ENCODE measurements around the gene ADAM33.

DNA sequence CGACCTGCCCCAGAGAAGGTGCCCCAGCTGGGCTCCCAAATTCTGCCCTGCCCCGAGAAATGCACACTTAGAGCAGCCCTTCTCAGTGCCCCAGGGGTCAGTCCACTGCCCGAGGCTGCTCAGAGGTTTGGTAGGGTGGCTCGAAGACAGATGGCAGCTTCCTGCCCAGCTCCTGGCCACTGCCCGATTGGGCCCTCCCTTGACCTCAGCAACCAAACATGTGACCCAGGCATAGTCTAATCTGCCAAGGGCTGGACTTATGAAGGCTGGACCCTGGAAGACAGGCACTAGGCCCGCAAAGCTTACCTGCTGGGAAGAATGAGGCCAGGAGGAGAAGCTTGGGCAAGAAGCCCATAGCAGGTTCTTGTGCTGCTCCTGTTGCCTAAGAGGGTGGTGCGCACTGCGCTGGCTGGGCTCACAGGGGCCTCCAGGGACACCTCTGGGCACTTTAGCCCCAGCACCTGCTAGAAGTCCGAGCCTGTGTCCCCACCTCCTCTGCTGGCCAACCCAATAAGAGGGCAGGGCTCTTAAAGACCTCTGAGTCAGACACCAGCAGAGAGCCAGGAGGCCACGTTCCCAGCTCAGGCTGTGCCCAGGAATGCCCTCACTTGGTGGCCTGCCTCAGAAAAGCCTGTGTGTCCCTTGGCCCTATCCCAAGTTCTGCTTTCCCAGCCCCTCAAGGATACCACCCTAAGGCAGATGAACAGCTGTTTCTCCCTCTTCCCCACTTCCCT lies 25.1 kb upstream of the ADAM33 start:
- TF ChIP-seq, protein P1, sequence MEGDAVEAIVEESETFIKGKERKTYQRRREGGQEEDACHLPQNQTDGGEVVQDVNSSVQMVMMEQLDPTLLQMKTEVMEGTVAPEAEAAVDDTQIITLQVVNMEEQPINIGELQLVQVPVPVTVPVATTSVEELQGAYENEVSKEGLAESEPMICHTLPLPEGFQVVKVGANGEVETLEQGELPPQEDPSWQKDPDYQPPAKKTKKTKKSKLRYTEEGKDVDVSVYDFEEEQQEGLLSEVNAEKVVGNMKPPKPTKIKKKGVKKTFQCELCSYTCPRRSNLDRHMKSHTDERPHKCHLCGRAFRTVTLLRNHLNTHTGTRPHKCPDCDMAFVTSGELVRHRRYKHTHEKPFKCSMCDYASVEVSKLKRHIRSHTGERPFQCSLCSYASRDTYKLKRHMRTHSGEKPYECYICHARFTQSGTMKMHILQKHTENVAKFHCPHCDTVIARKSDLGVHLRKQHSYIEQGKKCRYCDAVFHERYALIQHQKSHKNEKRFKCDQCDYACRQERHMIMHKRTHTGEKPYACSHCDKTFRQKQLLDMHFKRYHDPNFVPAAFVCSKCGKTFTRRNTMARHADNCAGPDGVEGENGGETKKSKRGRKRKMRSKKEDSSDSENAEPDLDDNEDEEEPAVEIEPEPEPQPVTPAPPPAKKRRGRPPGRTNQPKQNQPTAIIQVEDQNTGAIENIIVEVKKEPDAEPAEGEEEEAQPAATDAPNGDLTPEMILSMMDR (conservative IDR thresholded peaks at IDR 0.05) = no peak
- no peak for TF ChIP-seq EZH2 (IDR thresholded peaks at IDR 0.05; ENCODE audit: low read depth)
